Transverse colon (tissue), 4 donors: ENCODE measurements around the gene ZNRF3. TPM values are rescaled to one million over a fixed set of nuclear protein-coding genes. Genes with fewer than 3 reads are reported as not detected.

Source experiments
- DNase-seq: peaks from one replicate; pipeline ENCODE4 v3.0.0-alpha.2; 2019
- H3K27ac ChIP-seq, 4 donors: fragments of 200-600 bp; sonication (generic); 2 replicates each; pipeline ENCODE4 v1.5.1; 2016 to 2018; ENCODE audit warnings: inconsistent platforms in 4 of 4
- H3K27me3 ChIP-seq: fragments of 200-600 bp; sonication (generic); 2 replicates; pipeline ENCODE4 v1.5.1; 2017; ENCODE audit warnings: inconsistent platforms
- H3K36me3 ChIP-seq, 4 donors: fragments of 200-600 bp; sonication (generic); 2 replicates each; pipeline ENCODE4 v1.5.1; 2017 to 2019; ENCODE audit warnings: inconsistent platforms in 4 of 4
- H3K4me1 ChIP-seq, 4 donors: fragments of 200-600 bp; sonication (generic); 2 replicates each; pipeline ENCODE4 v1.5.1; 2017 to 2020; ENCODE audit warnings: inconsistent platforms in 4 of 4
- H3K4me3 ChIP-seq, 4 donors: fragments of 200-600 bp; sonication (generic); 1 replicate in 1 of 4; 2 replicates in 3 of 4; pipeline versions ENCODE4 v1.5.1 to v1.6.1; 2017 to 2019; ENCODE audit warnings: inconsistent platforms in 4 of 4
- H3K9me3 ChIP-seq, 2 donors: fragments of 200-600 bp; sonication (generic); 2 replicates each; pipeline ENCODE4 v1.5.1; 2017 to 2019; ENCODE audit warnings: inconsistent platforms in 2 of 2
- EP300 ChIP-seq: sonication (generic); formaldehyde crosslinking; IDR thresholded peaks from one replicate; pipeline ENCODE4 v1.6.1; 2017; ENCODE audit warnings: antibody characterized with exemption, low read depth
- POLR2A ChIP-seq: fragments of 450-650 bp; IDR thresholded peaks from one replicate; pipeline ENCODE4 v1.6.1; 2016; ENCODE audit warnings: antibody characterized with exemption, mild to moderate bottlenecking, moderate library complexity
- POLR2AphosphoS5 ChIP-seq, 3 donors: sonication (generic); formaldehyde crosslinking; IDR thresholded peaks; one replicate each; pipeline ENCODE4 v1.6.1; 2016; ENCODE audit warnings: antibody characterized with exemption in 3 of 3
- WGBS, 2 donors: methylation state at CpG; one replicate each; pipeline ENCODE4 v1.1.5; 2018; ENCODE audit warnings: low coverage in 1 of 2; 5-methylcytosine and 5-hydroxymethylcytosine counted together
- in situ Hi-C, 4 donors: fragments of 200-750 bp; cut with MboI; loops; one replicate each; pipeline versions ENCODE4 v1.15.0 to v1.15.1; 2017; ENCODE audit warnings: low sequenced_read_pairs in 3 of 4, low pct_ligation_motif_present in 1 of 4, low pct_unique_long_range_greater_than_20kb in 1 of 4
- intact Hi-C: fragments of 100-400 bp; cut with DNase I; formaldehyde crosslinking; loops from one replicate; pipeline ENCODE4 v1.15.1; 2023; ENCODE audit warnings: low total_unique reads
- total RNA-seq, 4 donors: library from RNA; depleted of rRNA; stranded (reverse); fragments of >200 nt; gene quantifications; one replicate each; pipeline ENCODE4 v1.1.0, GENCODE V29; 2016
- TF ChIP-seq, protein P1 (sequence below), 5 experiments: fragments of 200-600 bp in 3 of 5; fragments of 450-650 bp in 2 of 5; sonication (generic) in 3 of 5; IDR thresholded peaks; 1 replicate in 2 of 5; 2 replicates in 3 of 5; pipeline ENCODE4 v1.5.1; 2016 to 2017; ENCODE audit warnings: antibody characterized with exemption in 5 of 5, inconsistent platforms in 3 of 5, mild to moderate bottlenecking in 2 of 5, moderate library complexity in 1 of 5

The ZNRF3 gene
- total RNA-seq, 4 donors from 2014 or later: 4.5 to 10.7 (median 8.3) TPM

DNA sequence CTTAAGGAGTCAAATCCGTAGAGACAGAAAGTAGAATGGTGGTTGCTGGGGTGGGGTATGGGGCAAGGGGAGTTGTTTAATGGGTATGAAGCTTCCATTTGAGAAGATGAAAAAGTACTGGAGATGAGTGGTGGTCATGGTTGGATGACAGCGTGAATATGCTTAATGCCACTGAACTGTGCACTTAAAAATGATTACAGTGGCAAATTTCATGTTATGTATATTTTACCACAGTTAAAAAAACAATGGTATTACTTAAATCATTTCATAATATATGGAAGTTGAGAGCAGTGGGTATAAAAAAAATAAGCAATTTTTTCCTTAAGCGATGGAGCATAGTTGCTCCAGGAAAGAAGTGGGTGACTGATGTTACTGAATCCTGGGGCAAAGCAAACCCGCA lies 111.2 kb downstream of the ZNRF3 start:
- no peak overlapping the region for H3K4me3 ChIP-seq
- DNase-seq: no peak
- TF ChIP-seq POLR2AphosphoS5 (IDR thresholded peaks at IDR 0.05) (no peak), POLR2A (no peak), EP300 (no peak)
- TF ChIP-seq, protein P1, sequence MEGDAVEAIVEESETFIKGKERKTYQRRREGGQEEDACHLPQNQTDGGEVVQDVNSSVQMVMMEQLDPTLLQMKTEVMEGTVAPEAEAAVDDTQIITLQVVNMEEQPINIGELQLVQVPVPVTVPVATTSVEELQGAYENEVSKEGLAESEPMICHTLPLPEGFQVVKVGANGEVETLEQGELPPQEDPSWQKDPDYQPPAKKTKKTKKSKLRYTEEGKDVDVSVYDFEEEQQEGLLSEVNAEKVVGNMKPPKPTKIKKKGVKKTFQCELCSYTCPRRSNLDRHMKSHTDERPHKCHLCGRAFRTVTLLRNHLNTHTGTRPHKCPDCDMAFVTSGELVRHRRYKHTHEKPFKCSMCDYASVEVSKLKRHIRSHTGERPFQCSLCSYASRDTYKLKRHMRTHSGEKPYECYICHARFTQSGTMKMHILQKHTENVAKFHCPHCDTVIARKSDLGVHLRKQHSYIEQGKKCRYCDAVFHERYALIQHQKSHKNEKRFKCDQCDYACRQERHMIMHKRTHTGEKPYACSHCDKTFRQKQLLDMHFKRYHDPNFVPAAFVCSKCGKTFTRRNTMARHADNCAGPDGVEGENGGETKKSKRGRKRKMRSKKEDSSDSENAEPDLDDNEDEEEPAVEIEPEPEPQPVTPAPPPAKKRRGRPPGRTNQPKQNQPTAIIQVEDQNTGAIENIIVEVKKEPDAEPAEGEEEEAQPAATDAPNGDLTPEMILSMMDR (IDR thresholded peaks at IDR 0.05): no peak
- no peaks in the 10 kb centered on the region for H3K27me3 ChIP-seq
- H3K9me3 ChIP-seq: no peaks in the 10 kb centered on the region
- intact Hi-C loops: no loop called here
- H3K4me1 ChIP-seq: peaks cover 0 to 4% (median under 1%) of the 10 kb centered on the region in 4 donors
- no peaks in the 10 kb centered on the region for H3K36me3 ChIP-seq
- H3K27ac ChIP-seq: no peak overlapping the region
- in situ Hi-C loops: loop anchor here in 1 of 4 donors (10.0 kb wide), 1 partner anchor 70 kb away; no protein-coding TSS in a partner anchor
- WGBS, 2 donors: 96 to 98% methylated on average over 3 to 4 of the region's 4 CpGs

DNA sequence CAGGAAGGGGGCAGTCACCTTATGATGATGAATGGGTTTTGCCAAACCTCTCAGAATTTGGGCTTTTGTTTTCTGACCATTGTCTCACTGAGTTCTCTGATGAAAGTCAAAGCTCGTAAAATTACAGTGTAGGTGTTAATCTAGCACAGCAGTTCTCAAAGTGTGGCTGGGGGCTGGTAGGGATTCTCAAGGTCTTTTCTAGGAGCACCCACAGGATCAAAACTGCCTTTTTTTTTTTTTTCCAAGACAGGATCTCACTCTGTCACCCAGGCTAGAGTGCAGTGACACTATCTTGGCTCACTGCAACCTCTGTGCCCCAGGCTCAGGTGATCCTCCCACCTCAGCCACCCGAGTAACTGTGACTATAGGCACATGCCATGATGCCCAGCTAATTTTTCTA lies 112.2 kb downstream of the ZNRF3 start:
- Histone ChIP-seq H3K27me3 (no peaks in the 10 kb centered on the region), H3K4me3 (no peak overlapping the region), H3K36me3 (no peaks in the 10 kb centered on the region), H3K4me1 (peaks cover 0 to 9% (median 3%) of the 10 kb centered on the region in 4 donors), H3K27ac (no peak overlapping the region), H3K9me3 (no peaks in the 10 kb centered on the region)
- in situ Hi-C loops: loop anchor here in 1 of 4 donors (10.0 kb wide), 1 partner anchor 71 kb away; no protein-coding TSS in a partner anchor
- WGBS, 2 donors: 74 to 85% methylated on average over 2 of the region's 2 CpGs
- DNase-seq: no peak
- TF ChIP-seq EP300: no peak
- TF ChIP-seq, protein P1 (IDR thresholded peaks at IDR 0.05): no peak
- no peak for TF ChIP-seq POLR2AphosphoS5 (IDR thresholded peaks at IDR 0.05)
- no peak for TF ChIP-seq POLR2A
- intact Hi-C loops: loop anchor here (5.0 kb wide), 1 partner anchor 567 kb away; no protein-coding TSS in a partner anchor

DNA sequence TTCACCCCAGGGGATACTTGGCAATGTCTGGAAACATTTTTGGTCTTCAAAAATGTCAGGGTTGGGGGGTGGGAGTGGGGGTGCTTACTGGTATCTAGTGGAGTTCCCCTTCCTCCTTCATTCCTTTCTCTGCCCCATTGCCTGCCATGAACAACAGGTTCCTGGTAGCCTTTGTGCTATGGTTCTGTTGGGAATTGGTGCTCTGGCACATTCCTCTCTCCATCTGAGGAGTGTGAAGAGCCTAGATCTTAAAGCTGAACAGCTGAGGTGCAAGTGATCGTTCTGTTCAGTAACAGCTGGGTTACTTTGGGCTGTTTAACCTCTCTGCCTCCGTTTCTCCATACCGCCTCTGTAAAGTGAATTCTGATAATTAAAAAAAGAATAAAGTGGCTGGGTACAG lies 114.0 kb downstream of the ZNRF3 start:
- Histone ChIP-seq H3K4me1 (peaks cover 0 to 9% (median 3%) of the 10 kb centered on the region in 4 donors), H3K27me3 (no peaks in the 10 kb centered on the region), H3K4me3 (no peak overlapping the region), H3K36me3 (no peaks in the 10 kb centered on the region), H3K27ac (no peak overlapping the region), H3K9me3 (no peaks in the 10 kb centered on the region)
- WGBS, 2 donors: 90 to 100% methylated on average over 3 of the region's 3 CpGs
- no peak for DNase-seq
- in situ Hi-C loops (loop anchor here in 1 of 4 donors (10.0 kb wide), 1 partner anchor 73 kb away; no protein-coding TSS in a partner anchor), intact Hi-C loops (loop anchor here (5.0 kb wide), 1 partner anchor 565 kb away; no protein-coding TSS in a partner anchor)
- TF ChIP-seq POLR2A: no peak

DNA sequence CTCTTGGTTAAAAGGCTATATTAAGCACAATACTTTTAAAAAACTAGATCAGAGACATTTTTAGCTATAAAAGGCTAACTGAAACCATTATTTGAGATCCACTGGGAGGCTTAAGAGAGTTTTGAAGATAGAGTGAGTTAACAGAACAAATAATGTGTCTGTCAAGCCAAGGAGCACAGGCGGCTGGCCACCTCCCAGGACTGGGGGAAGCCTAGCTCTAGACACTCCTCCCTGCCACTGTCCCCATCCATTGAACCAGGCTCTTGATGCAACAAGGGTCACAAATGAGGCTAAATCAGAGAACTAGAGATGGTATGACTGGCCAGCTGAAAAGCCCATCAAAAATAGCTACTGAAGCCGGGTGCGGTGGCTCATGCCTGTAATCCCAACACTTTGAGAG lies 115.3 kb downstream of the ZNRF3 start:
- Histone ChIP-seq H3K4me1 (peaks cover 0 to 9% (median 3%) of the 10 kb centered on the region in 4 donors), H3K27ac (no peak overlapping the region), H3K36me3 (no peaks in the 10 kb centered on the region), H3K27me3 (no peaks in the 10 kb centered on the region), H3K4me3 (no peak overlapping the region), H3K9me3 (no peaks in the 10 kb centered on the region)
- intact Hi-C loops (loop anchor here (5.0 kb wide), 1 partner anchor 564 kb away; no protein-coding TSS in a partner anchor), in situ Hi-C loops (loop anchor here in 1 of 4 donors (10.0 kb wide), 1 partner anchor 74 kb away; no protein-coding TSS in a partner anchor)
- no peak for TF ChIP-seq POLR2AphosphoS5 (IDR thresholded peaks at IDR 0.05)
- TF ChIP-seq, protein P1 (IDR thresholded peaks at IDR 0.05): no peak
- TF ChIP-seq EP300: no peak
- WGBS, 2 donors: 100% methylated on average over 3 of the region's 3 CpGs; no CpG with 5 or more reads in 1 of the 2 donors
- DNase-seq: no peak
